Stimulated activated CD8-positive, alpha-beta memory T cell treated with anti-CD3 and anti-CD28 coated beads, Interleukin-7, amount 100 ng/mL, for 1 hour (primary cell): ENCODE data around the gene EHBP1L1.

Source experiments
- DNase-seq, 2 donors: peaks; one replicate each; pipeline ENCODE4 v3.0.0-alpha.2; 2020; ENCODE audit warnings: low read depth in 2 of 2

The EHBP1L1 gene

DNA sequence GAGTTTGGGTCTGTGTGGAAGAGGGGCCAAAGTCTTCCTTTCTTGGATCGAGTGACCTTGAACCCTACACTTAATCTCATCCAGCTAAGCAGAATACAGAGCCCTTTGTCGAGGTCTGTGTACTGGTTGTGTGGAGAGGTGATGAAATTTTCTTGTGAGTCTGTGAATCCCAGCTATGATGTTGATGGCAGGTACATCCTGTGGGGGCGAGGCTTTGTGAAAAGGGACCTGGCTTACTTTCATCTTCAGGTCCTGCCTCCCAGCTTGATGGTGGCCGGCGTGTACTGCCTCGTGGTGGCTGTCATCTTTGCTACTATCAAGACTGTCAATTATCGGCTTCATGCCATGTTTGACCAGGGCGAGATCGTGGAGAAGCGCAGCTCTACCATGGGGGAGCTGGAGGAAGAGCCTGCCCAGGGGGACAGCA, 40.7 kb downstream of the EHBP1L1 start:
- no peak for DNase-seq

DNA sequence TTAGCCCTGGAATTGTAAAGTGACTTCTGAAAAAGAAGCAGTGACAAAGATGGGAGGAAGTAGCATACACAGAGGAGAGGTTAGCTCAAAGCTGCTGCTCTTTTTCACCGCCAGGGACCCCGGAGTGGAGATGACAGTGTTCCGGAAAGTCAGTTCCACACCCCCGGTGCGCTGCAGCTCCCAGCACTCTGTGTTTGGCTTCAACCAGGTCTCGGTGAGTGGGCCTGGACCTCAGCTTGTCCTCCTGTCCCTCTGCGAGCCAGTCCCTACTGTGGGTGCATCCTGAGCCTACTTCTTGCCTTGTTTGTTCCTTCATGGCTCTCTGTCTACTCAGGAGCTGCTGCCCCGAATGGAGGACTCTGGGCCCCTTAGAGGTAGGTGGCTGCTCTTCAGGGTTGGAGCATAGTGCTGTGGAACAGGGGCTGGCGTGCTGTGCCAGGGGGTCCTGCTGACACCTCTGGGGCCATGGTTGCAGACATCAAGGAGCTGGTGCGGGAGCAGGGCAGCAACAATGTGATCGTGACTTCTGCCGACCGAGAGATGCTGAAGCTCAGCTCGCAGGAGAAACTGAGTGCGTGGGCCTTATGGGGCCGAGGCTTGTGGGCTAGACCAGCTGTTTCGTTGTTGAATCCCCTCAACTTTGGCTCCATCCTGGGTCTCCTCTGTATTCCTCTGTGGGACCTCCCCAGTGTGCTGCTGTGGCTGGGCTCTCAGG, 41.4 kb downstream of the EHBP1L1 start:
- no peak for DNase-seq

DNA sequence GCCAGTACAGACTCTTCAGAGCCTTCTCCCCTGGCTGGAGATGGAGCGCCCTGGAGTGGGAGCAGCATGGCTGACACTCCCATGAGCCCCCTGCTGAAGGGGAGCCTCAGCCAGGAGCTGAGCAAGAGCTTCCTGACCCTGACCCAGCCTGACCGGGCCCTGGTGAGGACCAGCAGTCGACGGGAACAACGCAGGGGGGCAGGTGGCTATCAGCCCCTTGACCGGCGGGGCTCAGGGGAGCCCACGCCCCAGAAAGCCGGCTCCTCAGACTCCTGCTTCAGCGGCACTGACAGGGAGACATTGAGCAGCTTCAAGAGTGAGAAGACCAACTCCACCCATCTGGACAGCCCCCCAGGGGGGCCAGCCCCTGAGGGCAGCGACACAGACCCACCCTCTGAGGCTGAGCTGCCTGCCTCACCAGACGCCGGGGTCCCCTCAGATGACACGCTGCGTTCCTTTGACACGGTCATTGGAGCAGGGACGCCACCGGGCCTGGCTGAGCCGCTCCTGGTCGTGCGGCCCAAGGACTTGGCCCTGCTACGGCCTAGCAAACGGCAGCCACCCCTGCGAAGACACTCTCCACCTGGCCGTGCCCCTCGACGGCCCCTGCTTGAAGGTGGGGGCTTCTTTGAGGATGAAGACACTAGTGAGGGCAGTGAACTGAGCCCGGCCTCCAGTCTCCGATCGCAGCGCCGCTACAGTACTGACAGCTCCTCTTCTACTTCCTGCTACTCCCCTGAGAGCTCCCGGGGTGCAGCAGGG, 42.3 kb downstream of the EHBP1L1 start:
- no peak for DNase-seq

DNA sequence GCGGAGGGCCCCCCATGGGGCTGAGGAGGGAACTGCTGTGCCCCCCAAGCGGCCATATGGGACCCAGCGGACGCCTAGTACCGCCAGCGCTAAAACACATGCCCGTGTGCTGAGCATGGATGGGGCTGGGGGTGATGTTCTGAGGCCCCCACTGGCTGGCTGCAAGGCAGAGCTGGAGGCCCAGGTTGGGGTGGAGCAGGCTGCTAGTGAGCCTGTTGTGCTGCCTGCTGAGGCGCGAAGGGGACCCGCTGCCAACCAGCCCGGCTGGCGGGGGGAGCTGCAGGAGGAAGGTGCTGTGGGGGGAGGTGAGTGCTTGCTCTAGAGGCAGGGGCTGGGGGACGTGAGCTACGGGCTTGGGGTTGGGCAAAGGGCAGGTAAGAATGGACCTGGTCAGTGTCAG, 42.9 kb downstream of the EHBP1L1 start:
- DNase-seq = no peak

DNA sequence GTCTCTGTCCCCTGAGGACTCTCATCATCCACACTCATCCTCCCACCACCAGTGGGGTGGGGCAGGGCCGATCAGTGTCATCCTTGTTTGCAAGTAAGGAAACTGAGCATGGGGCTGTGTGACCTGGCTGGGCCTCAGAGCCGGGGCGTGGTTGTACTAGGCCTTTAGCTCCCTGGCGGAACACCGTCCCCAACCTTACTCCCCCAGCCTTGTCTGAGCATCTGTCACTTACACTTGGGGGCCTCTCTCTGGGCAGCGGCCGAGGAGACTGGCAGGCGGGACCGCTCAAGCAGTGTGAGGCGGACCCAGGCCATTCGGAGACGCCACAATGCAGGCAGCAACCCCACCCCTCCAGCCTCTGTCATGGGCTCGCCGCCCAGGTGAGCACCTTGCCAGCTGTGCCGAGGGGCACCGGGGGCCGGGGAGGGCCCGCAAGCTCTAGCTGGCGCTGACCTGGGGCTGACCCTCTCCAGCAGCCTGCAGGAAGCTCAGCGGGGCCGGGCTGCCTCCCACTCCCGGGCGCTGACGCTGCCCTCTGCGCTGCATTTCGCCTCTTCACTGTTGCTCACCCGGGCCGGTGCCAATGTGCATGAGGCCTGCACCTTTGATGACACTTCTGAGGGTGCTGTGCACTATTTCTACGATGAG, 43.6 kb downstream of the EHBP1L1 start:
- no peak for DNase-seq

DNA sequence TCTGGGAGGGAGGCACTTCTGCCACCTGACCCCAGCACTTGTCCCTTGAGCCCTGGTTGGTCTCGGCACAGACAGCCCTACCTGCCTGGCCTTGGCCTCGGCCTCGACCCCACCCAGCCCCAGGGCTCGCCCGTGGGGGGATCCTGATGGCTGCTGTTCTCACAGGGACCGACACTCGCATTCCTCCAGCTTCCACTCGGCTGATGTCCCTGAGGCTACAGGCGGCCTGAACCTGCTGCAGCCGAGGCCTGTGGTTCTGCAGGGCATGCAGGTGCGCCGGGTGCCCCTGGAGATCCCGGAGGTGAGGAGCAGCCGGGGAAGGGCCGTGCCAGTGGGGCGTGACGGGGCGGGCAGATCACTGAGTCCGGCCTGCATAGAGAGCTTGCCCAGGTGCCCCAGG, 44.8 kb downstream of the EHBP1L1 start:
- no peak for DNase-seq

DNA sequence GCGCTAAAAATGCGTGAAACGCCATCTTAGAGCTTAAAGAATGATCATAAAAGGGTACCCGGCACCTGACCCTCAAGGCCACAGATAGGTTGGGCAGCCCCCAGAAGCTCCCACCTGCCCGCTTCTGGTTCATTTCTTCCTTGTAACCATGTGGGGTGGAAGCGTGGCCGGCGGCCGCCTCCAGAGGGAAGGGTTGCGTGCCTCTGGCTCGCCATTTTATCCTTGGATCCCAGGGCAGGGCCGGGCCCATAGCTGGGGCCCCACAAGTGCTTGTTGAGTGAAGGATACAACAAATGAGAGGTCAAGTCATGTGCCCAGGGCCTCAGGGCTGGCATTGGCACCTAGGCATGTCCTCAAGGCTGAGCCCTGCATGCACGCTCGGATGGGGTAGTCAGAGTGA, 45.6 kb downstream of the EHBP1L1 start:
- DNase-seq = no peak

DNA sequence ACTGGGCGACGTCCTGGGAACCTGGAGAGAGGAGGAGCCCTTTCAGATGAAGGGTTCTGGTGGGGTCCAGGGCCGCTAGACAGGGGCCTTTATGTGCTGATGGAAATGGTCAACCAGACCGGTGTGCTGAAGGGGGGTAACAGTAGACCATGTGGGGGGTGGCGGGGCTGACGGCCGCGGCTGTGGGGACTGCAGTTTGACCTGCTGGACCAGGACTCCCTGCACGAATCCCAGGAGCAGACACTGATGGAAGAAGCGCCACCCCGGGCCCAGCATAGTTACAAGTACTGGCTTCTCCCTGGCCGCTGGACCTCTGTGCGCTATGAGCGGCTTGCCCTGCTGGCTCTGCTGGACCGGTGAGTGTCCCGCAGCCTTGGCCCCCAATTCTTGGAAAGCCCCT, 46.2 kb downstream of the EHBP1L1 start:
- no peak for DNase-seq

DNA sequence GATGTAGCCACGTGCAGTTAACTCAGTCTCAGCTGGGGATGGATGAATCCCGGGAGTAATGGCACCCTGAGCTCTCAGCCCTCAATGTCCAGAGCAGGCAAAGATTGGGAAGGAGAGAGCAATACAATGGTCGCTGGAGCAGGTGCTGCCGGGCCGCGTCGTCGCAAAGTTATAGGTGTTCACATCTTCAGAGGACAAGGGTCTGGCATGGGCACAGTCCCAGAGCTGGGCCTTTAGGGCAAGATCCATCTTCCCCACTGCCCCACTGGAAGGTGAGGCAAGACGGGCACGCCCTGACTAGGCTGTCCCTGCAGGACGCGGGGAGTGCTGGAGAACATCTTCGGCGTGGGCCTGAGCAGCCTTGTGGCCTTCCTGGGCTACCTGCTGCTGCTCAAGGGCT, 47.3 kb downstream of the EHBP1L1 start:
- no peak for DNase-seq

DNA sequence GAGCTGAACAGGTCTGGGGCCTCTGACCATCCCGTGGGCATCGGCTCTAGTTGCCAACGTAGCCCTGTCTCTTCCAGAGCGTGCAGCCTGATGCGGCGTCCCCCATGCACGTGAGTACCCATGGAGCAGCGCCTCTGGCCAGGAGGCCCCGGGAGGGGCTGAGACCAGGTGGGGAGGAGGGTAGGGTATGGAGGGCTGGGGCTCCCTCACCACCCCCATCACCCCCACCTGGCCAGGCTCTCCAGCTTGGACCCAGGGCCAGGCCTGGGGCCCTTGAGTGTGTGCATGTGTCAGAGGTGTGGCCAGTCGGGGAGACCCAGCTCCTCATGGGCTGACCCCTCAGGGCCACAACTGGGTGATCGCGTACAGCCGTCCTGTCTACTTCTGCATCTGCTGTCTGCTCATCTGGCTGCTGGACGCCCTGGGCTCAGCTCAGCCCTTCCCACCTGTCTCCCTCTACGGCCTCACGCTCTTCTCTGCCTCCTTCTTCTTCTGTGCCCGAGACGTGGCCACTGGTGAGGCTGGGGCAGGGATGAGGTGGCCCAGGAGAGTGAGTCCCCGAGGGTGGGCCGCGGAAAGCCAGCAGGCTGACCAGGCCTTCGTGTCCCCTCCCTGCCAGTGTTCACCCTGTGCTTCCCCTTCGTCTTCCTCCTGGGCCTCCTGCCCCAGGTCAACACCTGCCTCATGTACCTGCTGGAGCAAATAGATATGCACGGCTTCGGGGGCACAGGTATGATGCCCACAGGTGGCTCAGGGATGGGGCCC, 48.2 kb downstream of the EHBP1L1 start:
- DNase-seq = no peak

DNA sequence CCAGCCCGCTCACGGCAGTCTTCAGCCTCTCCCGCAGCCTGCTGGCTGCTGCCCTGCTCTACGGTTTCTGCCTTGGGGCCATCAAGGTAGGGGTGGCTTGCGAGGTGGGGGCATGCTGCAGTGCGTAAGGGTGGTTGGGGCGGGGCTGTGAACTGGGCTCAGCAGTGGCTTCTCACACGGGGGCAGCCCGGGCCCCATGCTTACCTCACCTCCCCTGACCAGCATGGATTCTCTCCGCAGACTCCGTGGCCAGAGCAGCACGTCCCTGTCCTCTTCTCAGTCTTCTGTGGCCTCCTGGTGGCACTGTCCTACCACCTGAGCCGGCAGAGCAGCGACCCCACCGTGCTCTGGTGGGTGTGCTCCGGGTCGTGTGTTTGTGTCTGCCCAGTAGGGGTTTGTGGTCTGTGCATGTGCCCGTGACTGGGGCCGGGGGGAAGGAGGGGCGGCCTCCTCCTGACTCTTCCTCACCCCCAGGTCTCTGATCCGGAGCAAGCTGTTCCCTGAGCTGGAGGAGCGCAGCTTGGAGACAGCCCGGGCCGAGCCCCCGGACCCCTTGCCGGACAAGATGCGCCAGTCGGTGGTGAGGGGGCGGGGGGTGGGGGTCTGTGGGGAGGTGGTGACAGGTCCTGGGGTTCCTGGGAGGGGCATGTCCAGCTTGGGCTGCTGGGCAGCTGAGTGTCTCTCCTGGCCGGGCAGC, 49.2 kb downstream of the EHBP1L1 start:
- DNase-seq = no peak

DNA sequence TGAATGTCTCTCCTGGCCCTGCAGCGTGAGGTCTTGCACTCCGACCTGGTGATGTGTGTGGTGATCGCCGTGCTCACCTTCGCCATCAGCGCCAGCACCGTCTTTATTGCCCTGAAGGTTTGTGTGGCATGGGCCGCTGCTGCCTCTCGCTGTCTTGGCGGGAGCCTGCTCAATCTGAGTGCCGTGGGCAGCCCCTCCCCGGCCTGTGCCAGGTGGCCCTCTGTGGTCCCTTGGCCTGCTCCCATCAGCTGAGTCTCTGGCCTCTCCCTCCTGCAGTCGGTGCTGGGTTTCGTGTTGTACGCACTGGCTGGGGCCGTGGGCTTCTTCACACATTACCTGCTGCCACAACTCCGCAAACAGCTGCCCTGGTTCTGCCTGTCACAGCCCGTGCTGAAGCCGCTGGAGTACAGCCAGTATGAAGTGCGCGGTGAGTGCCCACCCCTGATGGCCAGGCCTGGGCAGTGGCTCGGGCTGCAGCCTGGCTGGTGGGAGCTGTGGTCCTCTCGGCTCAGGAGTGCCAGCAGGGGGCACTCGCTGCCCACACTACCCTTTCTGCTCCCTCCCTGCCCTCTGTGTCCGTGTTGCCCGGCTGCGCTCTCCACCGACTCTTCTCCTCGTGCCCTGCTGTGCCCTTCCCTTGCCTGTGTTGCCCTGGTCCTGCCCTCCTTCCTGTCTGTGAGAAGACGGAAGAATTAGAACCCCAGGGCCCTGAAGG, 49.9 kb downstream of the EHBP1L1 start:
- no peak for DNase-seq

DNA sequence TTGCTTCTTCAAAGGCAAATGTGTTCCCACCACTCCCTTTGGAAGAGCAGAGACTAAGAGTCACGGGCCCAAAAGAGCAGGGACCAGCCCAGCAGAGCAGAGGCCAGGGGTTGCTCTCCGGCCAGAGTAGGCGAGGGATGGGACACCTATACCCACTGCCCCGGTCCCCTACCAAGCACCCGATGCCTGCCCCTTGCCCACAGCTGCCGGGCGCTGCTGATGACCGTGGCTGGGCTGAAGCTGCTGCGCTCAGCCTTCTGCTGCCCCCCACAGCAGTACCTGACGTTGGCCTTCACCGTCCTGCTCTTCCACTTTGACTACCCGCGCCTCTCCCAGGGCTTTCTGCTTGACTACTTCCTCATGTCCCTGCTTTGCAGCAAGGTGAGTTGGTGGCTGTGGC, 51.3 kb downstream of the EHBP1L1 start:
- no peak for DNase-seq

DNA sequence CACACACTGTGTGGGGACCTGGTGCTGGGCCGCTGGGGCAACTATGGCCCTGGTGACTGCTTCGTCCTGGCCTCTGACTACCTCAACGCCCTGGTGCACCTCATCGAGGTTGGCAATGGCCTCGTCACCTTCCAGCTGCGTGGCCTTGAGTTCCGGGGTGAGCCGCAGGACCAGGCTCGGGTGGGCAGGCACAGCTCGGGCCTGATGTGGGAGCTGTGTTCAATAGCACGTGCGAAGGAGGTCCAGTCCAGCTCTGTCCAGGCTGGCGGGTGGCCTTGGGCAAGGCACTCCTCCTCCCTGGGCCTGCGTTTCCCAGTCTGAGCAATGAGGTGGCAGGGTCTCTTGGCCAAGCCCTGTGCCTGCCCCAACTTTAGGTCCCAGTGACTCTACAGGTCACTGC, 53.7 kb downstream of the EHBP1L1 start:
- DNase-seq = no peak

DNA sequence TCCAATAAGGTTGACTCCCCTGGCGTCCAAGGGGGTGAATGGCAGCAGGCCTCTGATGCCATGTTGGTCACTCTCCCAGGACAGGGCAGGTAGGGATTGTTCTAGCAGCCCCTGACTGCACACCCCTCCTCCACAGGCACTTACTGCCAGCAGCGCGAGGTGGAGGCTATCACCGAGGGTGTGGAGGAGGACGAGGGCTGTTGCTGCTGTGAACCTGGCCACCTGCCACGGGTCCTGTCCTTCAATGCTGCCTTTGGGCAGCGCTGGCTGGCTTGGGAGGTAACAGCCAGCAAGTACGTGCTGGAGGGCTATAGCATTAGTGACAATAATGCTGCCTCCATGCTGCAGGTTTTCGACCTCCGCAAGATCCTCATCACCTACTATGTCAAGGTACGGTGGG, 54.4 kb downstream of the EHBP1L1 start:
- no peak for DNase-seq

DNA sequence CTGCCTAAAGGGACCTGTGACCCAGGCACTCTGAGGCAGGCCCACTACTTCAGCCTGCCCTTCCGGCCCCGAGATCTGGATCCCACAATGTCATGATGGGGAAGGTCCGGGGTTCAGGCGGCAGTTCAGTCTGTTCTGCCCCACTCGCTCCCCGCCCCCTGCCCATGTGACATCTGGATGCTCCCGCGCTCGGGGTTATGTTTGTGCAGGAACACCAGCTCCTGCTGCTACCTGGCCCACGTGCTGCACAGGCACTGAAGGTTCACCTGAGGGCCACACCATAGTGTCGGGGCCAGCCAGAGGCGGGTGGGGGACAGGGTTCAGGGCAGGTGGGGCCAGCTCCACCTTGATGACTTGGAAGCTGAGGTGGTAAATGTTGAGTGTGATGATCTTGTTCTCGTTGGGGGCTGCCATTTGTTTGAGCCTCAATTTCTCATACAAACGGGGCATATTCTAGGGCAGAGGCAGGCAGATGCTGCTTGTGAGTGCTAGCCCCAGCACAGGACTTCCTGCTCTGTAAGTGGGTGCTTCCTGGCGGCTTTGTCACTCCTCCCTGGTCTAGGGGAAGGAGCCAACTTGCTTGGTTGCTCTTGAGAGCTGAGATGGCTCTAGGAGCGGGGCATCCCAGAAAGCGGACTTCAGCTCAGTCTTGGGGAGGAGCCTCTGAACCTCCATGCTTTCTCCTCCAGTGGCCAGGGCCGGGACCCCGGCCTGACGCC, 57.7 kb downstream of the EHBP1L1 start:
- DNase-seq = no peak

DNA sequence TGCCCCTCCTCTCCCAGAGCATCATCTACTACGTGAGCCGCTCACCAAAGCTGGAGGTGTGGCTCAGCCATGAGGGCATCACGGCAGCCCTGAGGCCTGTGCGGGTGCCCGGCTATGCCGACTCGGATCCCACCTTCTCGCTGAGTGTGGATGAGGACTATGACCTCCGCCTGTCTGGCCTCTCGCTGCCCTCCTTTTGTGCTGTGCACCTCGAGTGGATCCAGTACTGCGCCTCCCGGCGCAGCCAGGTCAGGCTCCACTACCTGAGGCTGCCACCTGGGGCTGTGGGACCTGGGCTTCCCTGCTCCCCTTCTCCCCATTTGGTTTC, 58.2 kb downstream of the EHBP1L1 start:
- DNase-seq = no peak

DNA sequence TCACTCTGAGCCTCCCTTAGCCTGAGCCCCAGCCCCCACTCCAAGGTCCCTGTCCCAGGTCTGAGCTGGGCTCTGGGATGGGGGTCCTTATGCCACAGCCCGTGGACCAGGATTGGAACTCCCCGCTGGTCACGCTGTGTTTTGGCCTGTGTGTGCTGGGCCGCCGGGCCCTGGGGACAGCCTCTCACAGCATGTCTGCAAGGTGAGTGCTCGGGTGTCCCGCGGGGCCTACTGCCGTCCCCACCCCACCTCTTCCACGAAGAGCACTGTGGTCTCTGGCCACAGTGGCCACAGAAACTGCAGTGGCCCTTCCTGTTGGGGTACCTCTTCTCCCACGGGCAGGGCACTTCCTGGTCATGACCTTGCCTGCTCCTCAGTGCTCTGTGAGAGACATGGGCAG, 58.6 kb downstream of the EHBP1L1 start:
- DNase-seq = no peak

DNA sequence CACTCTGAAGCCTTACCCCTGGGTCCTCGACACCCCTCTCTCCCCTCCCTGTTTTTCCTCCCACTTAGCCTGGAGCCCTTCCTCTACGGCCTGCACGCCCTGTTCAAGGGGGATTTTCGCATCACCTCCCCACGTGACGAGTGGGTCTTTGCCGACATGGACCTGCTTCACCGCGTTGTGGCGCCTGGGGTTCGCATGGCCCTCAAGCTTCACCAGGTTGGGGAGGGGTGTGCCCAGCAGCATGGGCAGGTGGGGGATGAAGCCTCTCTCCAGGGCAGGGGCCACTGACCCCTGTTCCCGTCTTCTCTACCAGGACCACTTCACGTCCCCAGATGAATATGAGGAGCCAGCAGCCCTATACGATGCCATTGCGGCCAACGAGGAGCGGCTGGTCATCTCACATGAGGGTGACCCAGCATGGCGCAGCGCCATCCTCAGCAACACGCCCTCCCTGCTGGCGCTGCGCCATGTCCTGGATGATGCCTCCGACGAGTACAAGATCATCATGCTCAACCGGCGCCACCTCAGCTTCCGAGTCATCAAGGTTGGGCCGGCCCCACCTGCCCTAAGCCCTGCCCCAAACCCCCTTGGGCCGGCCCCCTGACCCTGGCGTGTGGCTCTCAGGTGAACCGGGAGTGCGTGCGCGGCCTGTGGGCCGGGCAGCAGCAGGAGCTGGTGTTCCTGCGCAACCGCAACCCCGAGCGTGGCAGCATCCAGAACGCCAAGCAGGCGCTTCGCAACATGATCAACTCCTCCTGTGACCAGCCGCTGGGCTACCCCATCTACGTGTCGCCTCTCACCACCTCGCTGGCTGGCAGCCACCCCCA, 59.3 kb downstream of the EHBP1L1 start:
- DNase-seq = no peak
